Osteocyte (in vitro differentiated cells): Measurements from ENCODE around the gene RNU6-7. TPM values are rescaled to one million over a fixed set of nuclear protein-coding genes. Genes with fewer than 3 reads are reported as not detected.

Experiments used
- DNase-seq: peaks from one replicate; pipeline ENCODE4 v3.0.0; 2021; ENCODE audit warnings: mixed read lengths; ENCODE audit not compliant: unreplicated experiment; ENCODE audit errors: extremely low spot score
- H3K27ac Mint-ChIP-seq: one replicate; pipeline ENCODE4 v1.8.0; 2021; ENCODE audit warnings: mild to moderate bottlenecking, mixed read lengths; ENCODE audit not compliant: unreplicated experiment
- H3K27me3 Mint-ChIP-seq: one replicate; pipeline ENCODE4 v1.8.0; 2021; ENCODE audit warnings: mixed read lengths; ENCODE audit not compliant: unreplicated experiment
- H3K36me3 Mint-ChIP-seq: one replicate; pipeline ENCODE4 v1.8.0; 2021; ENCODE audit warnings: mixed read lengths; ENCODE audit not compliant: unreplicated experiment
- H3K4me1 Mint-ChIP-seq: one replicate; pipeline ENCODE4 v1.8.0; 2021; ENCODE audit warnings: mixed read lengths; ENCODE audit not compliant: unreplicated experiment
- H3K4me3 Mint-ChIP-seq: one replicate; pipeline ENCODE4 v1.8.0; 2021; ENCODE audit warnings: mild to moderate bottlenecking, moderate library complexity, mixed read lengths; ENCODE audit not compliant: unreplicated experiment
- H3K9me3 Mint-ChIP-seq: one replicate; pipeline ENCODE4 v1.8.0; 2021; ENCODE audit warnings: mixed read lengths; ENCODE audit not compliant: unreplicated experiment
- total RNA-seq: library from RNA; stranded (reverse); gene quantifications from 2 replicates; pipeline ENCODE4 v1.2.1, GENCODE V29; 2021
- TF ChIP-seq, protein P1 (sequence below): fragments of 200-600 bp; sonication (generic); IDR thresholded peaks from 2 replicates; pipeline ENCODE4 v1.5.0; 2021; ENCODE audit warnings: antibody characterized with exemption, mild to moderate bottlenecking, moderate library complexity

The RNU6-7 gene
- total RNA-seq, 1 donor from 2014 or later = not detected

DNA sequence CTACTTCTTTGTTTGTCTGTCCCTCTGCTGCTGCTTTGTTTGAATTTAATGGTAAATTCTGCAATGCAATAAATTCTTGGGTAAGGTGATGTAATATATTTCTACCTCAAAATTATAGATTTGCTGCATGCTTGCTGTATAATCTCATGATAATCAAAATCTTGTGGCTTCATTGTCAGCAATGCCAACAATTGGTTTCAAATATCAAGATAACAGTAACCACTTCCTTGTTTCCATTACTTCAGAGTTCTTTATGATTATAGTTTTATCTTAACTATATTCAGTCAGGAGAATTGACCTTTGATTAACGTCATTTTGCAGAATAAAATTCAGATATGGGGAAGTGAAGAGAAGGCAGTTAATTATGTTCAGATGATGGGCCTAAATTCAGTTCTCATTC is 31.4 kb downstream of the RNU6-7 start:
- peaks cover 3% of the 10 kb centered on the region for H3K27me3 Mint-ChIP-seq
- no peaks in the 10 kb centered on the region for H3K36me3 Mint-ChIP-seq
- no peak overlapping the region for H3K27ac Mint-ChIP-seq
- no peaks in the 10 kb centered on the region for H3K9me3 Mint-ChIP-seq
- no peak for DNase-seq
- no peak overlapping the region for H3K4me3 Mint-ChIP-seq
- TF ChIP-seq, protein P1, sequence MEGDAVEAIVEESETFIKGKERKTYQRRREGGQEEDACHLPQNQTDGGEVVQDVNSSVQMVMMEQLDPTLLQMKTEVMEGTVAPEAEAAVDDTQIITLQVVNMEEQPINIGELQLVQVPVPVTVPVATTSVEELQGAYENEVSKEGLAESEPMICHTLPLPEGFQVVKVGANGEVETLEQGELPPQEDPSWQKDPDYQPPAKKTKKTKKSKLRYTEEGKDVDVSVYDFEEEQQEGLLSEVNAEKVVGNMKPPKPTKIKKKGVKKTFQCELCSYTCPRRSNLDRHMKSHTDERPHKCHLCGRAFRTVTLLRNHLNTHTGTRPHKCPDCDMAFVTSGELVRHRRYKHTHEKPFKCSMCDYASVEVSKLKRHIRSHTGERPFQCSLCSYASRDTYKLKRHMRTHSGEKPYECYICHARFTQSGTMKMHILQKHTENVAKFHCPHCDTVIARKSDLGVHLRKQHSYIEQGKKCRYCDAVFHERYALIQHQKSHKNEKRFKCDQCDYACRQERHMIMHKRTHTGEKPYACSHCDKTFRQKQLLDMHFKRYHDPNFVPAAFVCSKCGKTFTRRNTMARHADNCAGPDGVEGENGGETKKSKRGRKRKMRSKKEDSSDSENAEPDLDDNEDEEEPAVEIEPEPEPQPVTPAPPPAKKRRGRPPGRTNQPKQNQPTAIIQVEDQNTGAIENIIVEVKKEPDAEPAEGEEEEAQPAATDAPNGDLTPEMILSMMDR = no peak
- peaks cover 9% of the 10 kb centered on the region for H3K4me1 Mint-ChIP-seq

DNA sequence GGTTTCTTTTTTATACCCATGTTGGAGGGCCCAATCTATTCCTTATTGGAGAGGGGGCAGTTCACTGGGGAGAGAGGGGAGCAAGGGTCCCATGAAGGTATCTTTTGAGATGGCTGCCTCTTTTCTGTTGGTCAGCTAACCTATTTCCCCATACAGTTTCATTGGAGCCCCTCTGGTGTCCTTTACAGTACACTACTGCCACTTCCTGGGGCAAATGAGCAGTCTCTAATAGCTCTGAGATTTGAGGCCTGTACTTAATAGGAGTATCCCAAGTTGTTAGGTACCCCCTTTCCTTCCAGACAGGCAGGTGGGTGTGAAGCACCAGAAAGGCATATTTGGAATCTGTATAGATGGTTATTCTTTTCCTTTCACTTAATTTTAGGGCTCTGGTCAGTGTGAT is 42.6 kb downstream of the RNU6-7 start:
- Mint-ChIP-seq H3K27ac (no peak overlapping the region), H3K27me3 (no peaks in the 10 kb centered on the region), H3K4me1 (no peaks in the 10 kb centered on the region), H3K4me3 (no peak overlapping the region), H3K36me3 (no peaks in the 10 kb centered on the region), H3K9me3 (peaks cover 1% of the 10 kb centered on the region)
- TF ChIP-seq, protein P1 = peak; percentile 33
- no peak for DNase-seq

DNA sequence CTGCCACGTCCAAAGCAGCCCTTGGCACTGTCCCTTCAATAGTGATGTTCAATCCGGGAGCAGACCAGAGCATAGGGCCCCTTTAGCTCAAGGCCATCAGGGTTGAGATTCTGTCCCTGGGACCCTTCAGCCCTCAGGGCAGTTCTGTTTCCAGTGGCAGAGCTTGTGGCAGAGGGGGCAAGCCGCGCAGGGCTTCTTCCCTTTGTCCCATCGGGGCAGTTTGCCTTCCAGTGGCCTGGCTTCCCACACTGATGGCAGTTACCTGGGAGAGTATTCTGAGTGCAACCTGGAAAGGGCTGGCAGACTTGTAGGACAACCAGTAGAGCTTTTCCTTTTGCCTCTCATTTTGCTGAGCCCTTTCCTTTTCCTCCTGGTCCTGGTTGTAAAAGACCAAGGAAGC is 44.9 kb downstream of the RNU6-7 start:
- Mint-ChIP-seq H3K4me3 (no peak overlapping the region), H3K27me3 (no peaks in the 10 kb centered on the region), H3K9me3 (no peaks in the 10 kb centered on the region), H3K27ac (no peak overlapping the region), H3K36me3 (no peaks in the 10 kb centered on the region), H3K4me1 (no peaks in the 10 kb centered on the region)
- DNase-seq = no peak
- TF ChIP-seq, protein P1 = no peak

GRCh38 chr14:32249371-32249770 is 47.5 kb downstream of the RNU6-7 start:
- no peaks in the 10 kb centered on the region for H3K9me3 Mint-ChIP-seq
- H3K36me3 Mint-ChIP-seq = no peaks in the 10 kb centered on the region
- TF ChIP-seq, protein P1 = no peak
- no peak for DNase-seq
- H3K4me1 Mint-ChIP-seq = no peaks in the 10 kb centered on the region
- H3K27ac Mint-ChIP-seq = no peak overlapping the region
- no peaks in the 10 kb centered on the region for H3K27me3 Mint-ChIP-seq
- H3K4me3 Mint-ChIP-seq = no peak overlapping the region

DNA sequence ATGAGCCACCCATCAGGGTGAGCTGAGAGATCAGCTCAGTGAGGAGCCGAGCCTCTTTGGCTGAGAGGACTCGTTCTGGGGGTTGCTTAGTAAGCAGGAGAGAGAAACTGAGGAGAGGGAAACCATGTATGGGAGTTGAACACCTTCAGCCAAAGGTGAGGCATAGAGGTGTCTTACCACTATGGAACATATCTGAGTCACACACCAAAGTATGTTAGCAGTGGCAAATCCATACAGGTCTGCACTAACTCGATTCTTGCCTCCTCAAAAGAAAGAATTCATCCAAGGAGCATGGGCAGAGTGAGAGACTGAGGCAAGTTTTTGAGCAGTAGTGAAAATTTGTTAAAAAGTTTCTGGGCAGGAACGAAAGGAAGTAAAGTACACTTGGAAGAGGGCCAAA is 47.9 kb downstream of the RNU6-7 start:
- H3K27me3 Mint-ChIP-seq = no peaks in the 10 kb centered on the region
- DNase-seq = no peak
- TF ChIP-seq, protein P1 = no peak
- H3K4me1 Mint-ChIP-seq = no peaks in the 10 kb centered on the region
- no peaks in the 10 kb centered on the region for H3K9me3 Mint-ChIP-seq
- H3K27ac Mint-ChIP-seq = no peak overlapping the region
- no peaks in the 10 kb centered on the region for H3K36me3 Mint-ChIP-seq
- H3K4me3 Mint-ChIP-seq = no peak overlapping the region
